GM19328 (cell line): ENCODE measurements around the gene BTBD16.

Source experiments
- ATAC-seq: cut with Tn5 transposase; IDR thresholded peaks from one replicate; pipeline ENCODE4 v1.9.1; 2021; ENCODE audit warnings: mild to moderate bottlenecking, moderate library complexity; ENCODE audit not compliant: unreplicated experiment

The BTBD16 gene

GRCh38 chr10:122293156-122293960 lies 22.3 kb downstream of the BTBD16 start:
- ATAC-seq: no peak

GRCh38 chr10:122293961-122294380 lies 22.9 kb downstream of the BTBD16 start:
- no peak for ATAC-seq

- no peak for ATAC-seq
Measured at GRCh38 chr10:122294511-122295450, 23.7 kb downstream of the BTBD16 start.

- no peak for ATAC-seq
Measured at GRCh38 chr10:122295451-122295809, 24.3 kb downstream of the BTBD16 start.

GRCh38 chr10:122296363-122297120 lies 25.4 kb downstream of the BTBD16 start:
- no peak for ATAC-seq

DNA sequence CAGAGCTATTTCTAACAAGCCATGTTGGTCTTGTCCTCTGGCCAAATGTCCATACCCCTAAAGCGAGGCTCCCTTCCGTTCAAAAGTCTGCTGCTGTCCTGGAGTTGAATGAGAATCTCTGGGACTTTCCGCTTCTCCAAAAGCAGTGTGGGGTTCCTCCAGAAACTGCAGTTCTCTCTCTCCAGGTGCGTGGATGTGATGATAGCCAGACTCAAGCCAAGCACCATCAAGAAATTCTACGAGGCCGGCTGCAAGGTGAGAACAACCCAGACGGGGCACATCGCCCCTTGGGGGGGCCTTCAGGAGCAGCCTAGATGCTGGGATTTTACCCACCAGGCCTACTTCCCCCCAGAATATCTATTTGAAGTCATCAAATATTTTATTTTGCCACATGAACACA lies 26.5 kb downstream of the BTBD16 start:
- ATAC-seq: no peak

GRCh38 chr10:122298206-122298597 lies 27.1 kb downstream of the BTBD16 start:
- ATAC-seq: no peak

DNA sequence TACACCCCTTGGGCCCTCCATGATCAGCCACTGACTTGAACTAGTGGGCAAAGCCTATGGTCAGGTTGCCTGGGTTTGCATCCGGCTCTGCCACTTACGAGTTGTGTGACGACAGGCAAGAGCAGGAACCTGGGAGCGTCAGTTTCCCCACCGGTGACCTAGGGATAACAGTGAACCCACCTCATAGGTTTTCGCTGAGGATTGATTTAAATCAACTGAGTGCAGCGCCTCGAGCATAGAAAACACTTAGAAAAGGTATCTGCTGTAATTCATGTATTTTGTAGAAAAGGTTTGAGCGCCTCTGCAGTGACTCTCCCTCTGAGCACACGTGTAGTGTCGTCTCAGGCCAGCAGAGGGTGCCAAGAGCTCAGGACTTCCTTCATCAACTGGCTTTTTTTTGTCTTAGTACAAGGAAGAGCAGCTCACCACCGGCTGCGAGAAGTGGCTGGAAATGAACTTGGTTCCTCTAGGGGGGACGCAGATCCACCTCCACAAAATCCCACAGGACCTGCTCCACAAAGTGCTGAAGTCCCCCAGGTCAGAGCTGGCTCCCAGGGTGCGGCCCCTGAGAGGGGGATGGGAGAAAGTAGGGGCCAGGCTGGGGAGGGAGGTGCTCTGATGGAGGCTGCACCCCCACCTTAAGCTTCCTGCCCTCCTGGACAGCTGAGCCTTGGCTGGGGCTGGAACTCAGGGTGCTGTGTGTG lies 27.7 kb downstream of the BTBD16 start:
- no peak for ATAC-seq

DNA sequence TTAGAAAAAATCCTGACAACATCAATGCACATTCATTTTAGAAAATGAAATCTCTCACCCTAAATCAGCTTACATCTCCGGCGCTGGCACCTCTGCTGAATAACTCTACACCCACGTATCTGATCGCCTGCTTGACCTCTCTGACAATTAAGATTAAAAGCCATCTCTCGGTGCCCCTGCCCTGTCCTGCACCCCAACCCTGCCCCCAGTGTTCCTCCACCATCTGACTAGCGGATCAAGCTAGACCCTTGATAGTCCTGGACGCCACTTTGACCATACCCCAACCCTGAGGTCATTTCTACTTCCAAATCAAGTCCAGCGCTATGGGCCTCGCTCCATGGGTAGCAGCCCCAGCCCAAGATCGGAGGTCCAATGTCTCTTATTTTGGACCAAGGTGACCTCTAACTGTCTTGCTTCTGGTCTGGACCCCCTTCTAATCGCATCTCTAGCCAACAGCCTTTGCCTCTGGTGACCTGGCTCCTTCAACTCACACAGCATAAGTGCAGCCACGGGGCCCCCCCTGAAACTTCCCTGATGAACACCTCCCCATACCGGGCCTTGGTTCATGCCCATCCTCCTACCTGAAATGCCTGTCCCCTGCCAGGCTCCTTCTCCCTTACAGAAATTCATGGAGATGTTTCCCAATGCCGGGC lies 28.5 kb downstream of the BTBD16 start:
- no peak for ATAC-seq

- no peak for ATAC-seq
Measured at GRCh38 chr10:122301055-122301810, 30.1 kb downstream of the BTBD16 start.

GRCh38 chr10:122301811-122302115 lies 30.7 kb downstream of the BTBD16 start:
- ATAC-seq: no peak

- ATAC-seq: no peak
Measured at GRCh38 chr10:122302315-122302714, 31.2 kb downstream of the BTBD16 start.

DNA sequence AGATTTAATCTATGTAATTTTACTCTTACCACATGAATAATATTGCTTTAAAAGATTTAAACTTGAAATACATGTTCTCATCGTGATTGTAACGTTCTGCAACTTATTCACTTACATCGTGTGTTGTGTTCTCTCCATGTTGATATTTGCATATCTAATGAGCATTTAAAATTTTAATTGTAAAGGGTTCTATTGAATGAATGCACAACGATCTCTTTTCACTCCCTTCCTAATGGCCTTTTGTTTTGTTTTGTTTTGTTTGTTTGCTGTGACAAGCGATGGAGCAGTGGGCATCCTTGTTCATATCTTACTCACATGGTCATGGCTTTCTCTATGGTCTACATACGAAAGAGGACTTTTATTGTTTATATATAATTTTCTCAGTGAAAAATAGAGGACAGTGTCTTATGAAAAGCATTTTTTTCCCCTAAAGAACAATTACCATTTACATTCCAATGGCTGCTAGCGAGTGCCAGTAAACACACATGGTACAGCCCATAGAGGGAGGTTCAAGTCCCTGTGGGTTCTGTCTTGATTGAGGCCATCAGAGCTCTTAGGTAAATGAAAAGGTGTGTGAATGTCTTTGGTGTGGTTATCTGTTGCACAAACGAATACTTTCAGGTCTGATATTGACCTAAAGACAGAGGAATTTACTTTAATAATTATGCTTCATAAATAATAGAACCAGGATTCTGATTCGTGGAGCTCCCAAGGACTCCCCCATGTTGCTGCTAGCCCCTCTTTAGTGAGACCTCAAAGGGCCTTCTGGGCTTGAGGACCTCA lies 32.4 kb downstream of the BTBD16 start:
- no peak for ATAC-seq

- ATAC-seq: no peak
Measured at GRCh38 chr10:122304054-122304579, 33.0 kb downstream of the BTBD16 start.

- ATAC-seq: no peak
Measured at GRCh38 chr10:122306282-122306681, 35.2 kb downstream of the BTBD16 start.

GRCh38 chr10:122306744-122307143 lies 35.6 kb downstream of the BTBD16 start:
- no peak for ATAC-seq

DNA sequence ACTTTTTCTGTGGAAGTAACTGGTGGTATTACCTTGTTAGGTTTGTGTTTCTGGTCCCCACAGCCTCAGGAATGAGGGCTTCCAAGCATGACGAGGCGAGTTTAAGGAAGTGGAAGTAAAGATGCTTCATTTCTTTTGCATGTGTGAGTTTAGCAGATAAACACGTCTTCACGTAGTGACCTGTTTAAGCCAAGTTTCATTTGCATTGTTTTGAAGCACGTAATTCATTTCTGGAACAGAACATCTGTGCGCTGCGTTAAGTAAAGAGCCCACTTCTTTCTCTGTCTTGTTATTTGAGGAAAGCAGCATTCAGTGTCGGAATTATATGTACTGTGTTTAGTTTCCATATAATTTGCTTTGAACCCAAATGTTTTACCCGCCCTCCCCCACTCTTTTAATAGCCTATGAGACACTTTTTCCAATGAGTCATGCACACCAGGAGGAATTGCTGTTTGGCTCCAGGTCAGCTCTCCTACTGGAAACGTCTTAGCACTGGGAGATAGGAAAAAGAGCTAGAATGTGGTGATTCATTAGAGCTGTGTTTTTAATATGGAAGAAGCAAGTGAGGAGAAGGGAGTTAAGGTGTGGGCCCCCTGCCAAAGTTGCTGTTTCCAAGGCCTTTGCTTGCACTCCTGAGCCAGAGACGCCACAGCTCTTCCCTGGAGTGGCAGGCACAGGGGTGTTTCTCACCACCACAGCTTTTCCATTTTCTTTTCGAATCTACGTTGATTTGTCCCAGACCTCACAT lies 36.7 kb downstream of the BTBD16 start:
- ATAC-seq: no peak
